Measurements from ENCODE around the gene TMEM165.

DNA sequence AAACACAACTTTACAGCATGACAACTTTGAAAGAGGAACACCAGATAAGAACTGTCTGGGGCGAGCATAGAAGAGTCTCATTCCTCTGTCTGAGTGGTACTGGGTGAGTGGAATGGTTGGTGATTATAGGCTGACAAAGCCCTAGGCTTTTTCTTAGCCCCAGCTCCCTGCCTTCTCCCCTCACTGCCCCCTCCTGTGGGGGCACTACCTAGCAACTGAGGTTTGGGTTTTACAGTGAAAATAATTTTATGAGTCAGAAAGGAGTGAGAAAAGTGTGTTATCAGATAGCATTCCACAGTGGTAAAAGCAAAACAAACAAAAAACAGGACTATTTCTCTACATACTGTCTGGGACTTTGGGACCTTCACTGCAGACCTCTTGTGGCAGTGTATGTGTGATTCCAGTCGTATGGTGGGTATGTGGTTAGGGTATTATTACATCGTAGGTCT is 10.5 kb upstream of the TMEM165 start:
- TF ChIP-seq ZBED1 (IDR thresholded peaks at IDR 0.05): no peak
- TF ChIP-seq, protein P1, sequence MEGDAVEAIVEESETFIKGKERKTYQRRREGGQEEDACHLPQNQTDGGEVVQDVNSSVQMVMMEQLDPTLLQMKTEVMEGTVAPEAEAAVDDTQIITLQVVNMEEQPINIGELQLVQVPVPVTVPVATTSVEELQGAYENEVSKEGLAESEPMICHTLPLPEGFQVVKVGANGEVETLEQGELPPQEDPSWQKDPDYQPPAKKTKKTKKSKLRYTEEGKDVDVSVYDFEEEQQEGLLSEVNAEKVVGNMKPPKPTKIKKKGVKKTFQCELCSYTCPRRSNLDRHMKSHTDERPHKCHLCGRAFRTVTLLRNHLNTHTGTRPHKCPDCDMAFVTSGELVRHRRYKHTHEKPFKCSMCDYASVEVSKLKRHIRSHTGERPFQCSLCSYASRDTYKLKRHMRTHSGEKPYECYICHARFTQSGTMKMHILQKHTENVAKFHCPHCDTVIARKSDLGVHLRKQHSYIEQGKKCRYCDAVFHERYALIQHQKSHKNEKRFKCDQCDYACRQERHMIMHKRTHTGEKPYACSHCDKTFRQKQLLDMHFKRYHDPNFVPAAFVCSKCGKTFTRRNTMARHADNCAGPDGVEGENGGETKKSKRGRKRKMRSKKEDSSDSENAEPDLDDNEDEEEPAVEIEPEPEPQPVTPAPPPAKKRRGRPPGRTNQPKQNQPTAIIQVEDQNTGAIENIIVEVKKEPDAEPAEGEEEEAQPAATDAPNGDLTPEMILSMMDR (IDR thresholded peaks at IDR 0.05 in 2 of 3, conservative IDR thresholded peaks at IDR 0.05 in 1 of 3; ENCODE audit: insufficient read depth in 2 of 3, low read depth in 1 of 3, low read length in 3 of 3): peak in 2 of 3 experiments; percentile 7 to 14; a peak in 1 of 6 replicates
- no peak for TF ChIP-seq RFX7 (CRISPR knock-in tag; IDR thresholded peaks at IDR 0.05)
